GM12878 (cell line): ENCODE measurements around the gene MYO9B. TPM values are rescaled to one million over a fixed set of nuclear protein-coding genes. Genes with fewer than 3 reads are reported as not detected.

ENCODE experiments used
- ATAC-seq: fragments of 200-7000 bp; cut with Tn5 transposase; 3 replicates; pipeline ENCODE4 v1.9.1; 2020; ENCODE audit warnings: mild to moderate bottlenecking, moderate library complexity
- BruUV-seq: library from RNA; stranded (reverse); fragments of 400-500 nt; replicated peaks from 2 replicates; lab custom pipeline; 2021; lab: Mats Ljungman, UMichigan
- CTCF ChIA-PET: fragments of 300-600 bp; sonication (Branson Sonifier 250); formaldehyde crosslinking; extraction: SDS; loops from one replicate; lab custom pipeline; 2021; ENCODE audit warnings: inconsistent platforms; lab: Yijun Ruan, JAX
- POLR2A ChIA-PET: fragments of 350-600 bp; formaldehyde crosslinking; extraction: SDS; loops from one replicate; lab custom pipeline; 2021; ENCODE audit warnings: inconsistent platforms; lab: Charles Lee
- RAD21 ChIA-PET: fragments of 300-600 bp; sonication (Branson Sonifier 250); formaldehyde crosslinking; loops from one replicate; lab custom pipeline; 2023; ENCODE audit warnings: antibody characterized with exemption; ENCODE audit not compliant: unreplicated experiment; lab: Charles Lee
- SMC1A ChIA-PET: fragments of 300-600 bp; sonication (Branson Sonifier 250); formaldehyde crosslinking; loops from one replicate; lab custom pipeline; 2023; ENCODE audit not compliant: unreplicated experiment, uncharacterized antibody; lab: Charles Lee
- DNase-seq: peaks from one replicate; pipeline ENCODE4 v3.0.0-alpha.2; 2011; ENCODE audit warnings: low read depth, low spot score
- FAIRE-seq: peaks from 3 replicates; lab custom pipeline; 2011; peaks lifted over from hg19 to GRCh38; lab: Jason Lieb, UNC
- H2AFZ ChIP-seq: 2 replicates; pipeline ENCODE4 v1.6.0; 2011; ENCODE audit warnings: low read depth, low read length, control low read depth; ENCODE audit not compliant: control insufficient read depth
- H3K27ac ChIP-seq: 2 replicates; pipeline ENCODE4 v1.5.1; 2011; ENCODE audit warnings: control low read depth; ENCODE audit not compliant: control insufficient read depth, insufficient read depth
- H3K27me3 ChIP-seq, 2 experiments: replicated peaks in 1 of 2; 2 replicates each; pipeline versions ENCODE4 v1.6.0 to v1.6.1; 2011; ENCODE audit warnings: low read length in 1 of 2; ENCODE audit not compliant: control insufficient read depth in 2 of 2, insufficient read depth in 2 of 2
- H3K36me3 ChIP-seq, 2 experiments: 2 replicates each; pipeline ENCODE4 v1.5.1; 2011; ENCODE audit warnings: low read length in 1 of 2; ENCODE audit not compliant: control insufficient read depth in 2 of 2, insufficient read depth in 2 of 2
- H3K4me1 ChIP-seq: 2 replicates; pipeline ENCODE4 v1.6.1; 2011; ENCODE audit warnings: mild to moderate bottlenecking, low read length, moderate library complexity, mixed read lengths; ENCODE audit not compliant: control insufficient read depth, insufficient read depth
- H3K4me2 ChIP-seq: 2 replicates; pipeline ENCODE4 v1.6.0; 2011; ENCODE audit warnings: control low read depth; ENCODE audit not compliant: control insufficient read depth, insufficient read depth
- H3K4me3 ChIP-seq: fragments of 200-600 bp; sonication (generic); 2 replicates; pipeline ENCODE4 v1.5.1; 2016
- H3K79me2 ChIP-seq: 2 replicates; pipeline ENCODE4 v1.6.0; 2011; ENCODE audit warnings: low read length; ENCODE audit not compliant: control insufficient read depth, insufficient read depth
- H3K9ac ChIP-seq: 2 replicates; pipeline ENCODE4 v1.8.0; 2011; ENCODE audit warnings: low read length, control low read depth, mixed read lengths; ENCODE audit not compliant: control insufficient read depth, insufficient read depth
- H3K9me3 ChIP-seq: replicated peaks from 3 replicates; pipeline ENCODE4 v1.5.1; 2011; ENCODE audit warnings: mild to moderate bottlenecking, low read length; ENCODE audit not compliant: control insufficient read depth, insufficient read depth
- H4K20me1 ChIP-seq: 2 replicates; pipeline ENCODE4 v1.6.0; 2011; ENCODE audit not compliant: control insufficient read depth, insufficient read depth
- GABPA ChIP-seq: IDR thresholded peaks from 2 replicates; pipeline ENCODE4 v1.6.1; 2014; ENCODE audit warnings: antibody characterized with exemption, low read depth, mild to moderate bottlenecking, inconsistent platforms
- HDAC6 ChIP-seq: fragments of 200-600 bp; sonication (generic); IDR thresholded peaks from one replicate; pipeline ENCODE4 v1.8.0; 2017; ENCODE audit warnings: antibody characterized with exemption; ENCODE audit not compliant: unreplicated experiment
- JUNB ChIP-seq: IDR thresholded peaks from 2 replicates; pipeline ENCODE4 v1.6.1; 2016; ENCODE audit warnings: antibody characterized with exemption, mild to moderate bottlenecking
- MAX ChIP-seq: IDR thresholded peaks from 2 replicates; pipeline ENCODE4 v1.6.1; 2012; ENCODE audit warnings: low read depth, low read length, improper control_type of control experiment
- NRF1 ChIP-seq: conservative IDR thresholded peaks from 2 replicates; pipeline ENCODE4 v1.6.1; 2011; ENCODE audit warnings: mild to moderate bottlenecking, low read depth, low read length, improper control_type of control experiment
- RELA ChIP-seq: fragments of 450-650 bp; IDR thresholded peaks from 2 replicates; pipeline ENCODE4 v1.8.0; 2014; ENCODE audit warnings: borderline replicate concordance; ENCODE audit not compliant: partially characterized antibody
- RFX5 ChIP-seq: IDR thresholded peaks from 2 replicates; pipeline ENCODE4 v1.6.1; 2011; ENCODE audit warnings: low read depth, low read length, improper control_type of control experiment
- SMC3 ChIP-seq: IDR thresholded peaks from 2 replicates; pipeline ENCODE4 v1.6.1; 2011; ENCODE audit warnings: low read length, improper control_type of control experiment, borderline replicate concordance
- SRF ChIP-seq, 2 experiments: IDR thresholded peaks; 2 replicates each; pipeline ENCODE4 v1.6.1; 2011; ENCODE audit warnings: low read depth in 2 of 2, low read length in 2 of 2, mild to moderate bottlenecking in 1 of 2, moderate library complexity in 1 of 2
- TBL1XR1 ChIP-seq: IDR thresholded peaks from 2 replicates; pipeline ENCODE4 v1.6.1; 2012; ENCODE audit warnings: low read depth, low read length, improper control_type of control experiment
- ZNF274 ChIP-seq: IDR thresholded peaks from one replicate; pipeline ENCODE4 v1.8.0; 2011; ENCODE audit not compliant: insufficient read length, insufficient read depth
- WGBS: methylation state at CpG from one replicate; pipeline ENCODE4 v1.1.6; 2016; ENCODE audit warnings: low lambda C conversion rate; ENCODE audit not compliant: insufficient replicate concordance, insufficient coverage; ENCODE audit errors: missing lambda C conversion rate; 5-methylcytosine and 5-hydroxymethylcytosine counted together
- in situ Hi-C: fragments of 300-500 bp; cut with MboI; formaldehyde crosslinking; loops from 9 replicates; pipeline ENCODE4 v1.14.3; 2018; ENCODE audit warnings: mixed read lengths
- intact Hi-C: fragments of 100-400 bp; cut with micrococcal nuclease; formaldehyde crosslinking; loops from one replicate; pipeline ENCODE4 v1.14.2; 2022; ENCODE audit not compliant: unreplicated experiment
- polyA plus RNA-seq, 11 experiments: library from polyadenylated mRNA; depleted of rRNA in 4 of 11; unstranded in 6 of 11; stranded (reverse) in 5 of 11; fragments of >200 nt; fragmentation: Nextera tagmentation in 4 of 11; fragmentation: Illumina TruSeq in 1 of 11; extraction: Ambion mirVana in 4 of 11; extraction: Trizol in 1 of 11; gene quantifications; 1 replicate in 1 of 11; 2 replicates in 10 of 11; pipeline versions ENCODE4 v1.2.1 to v1.2.3, GENCODE V29; 2011 to 2016; ENCODE audit warnings: inconsistent platforms in 2 of 11, missing spikeins in 2 of 11, low read depth in 1 of 11
- total RNA-seq, 4 experiments: library from RNA; depleted of rRNA in 3 of 4; stranded (reverse); fragments of >200 nt in 3 of 4; fragmentation: Illumina TruSeq in 1 of 4; extraction: Trizol in 1 of 4; gene quantifications; 2 replicates each; pipeline versions ENCODE4 v1.2.1 to v1.2.3, GENCODE V29; 2013 to 2021
- TF ChIP-seq, protein P1 (sequence below): fragments of 150-350 bp; IDR thresholded peaks from 2 replicates; pipeline ENCODE4 v1.6.1; 2014; ENCODE audit warnings: mild to moderate bottlenecking, low read depth, low read length
- TF ChIP-seq, protein P2 (sequence below): fragments of 450-650 bp; IDR thresholded peaks from 2 replicates; pipeline ENCODE4 v1.6.1; 2018; ENCODE audit warnings: mild to moderate bottlenecking, low read depth, moderate library complexity; ENCODE audit not compliant: partially characterized antibody
- TF ChIP-seq, protein P3 (sequence below): IDR thresholded peaks from 2 replicates; pipeline ENCODE4 v1.6.1; 2012; ENCODE audit warnings: improper control_type of control experiment, low read depth, low read length; ENCODE audit not compliant: insufficient replicate concordance

Gene MYO9B
- total and polyA plus RNA-seq, 10 of the 15 experiments (the other 5 are each of a cell fraction or from before 2014, with no cell fraction given): 5.4 to 165 (median 45.8) TPM

DNA sequence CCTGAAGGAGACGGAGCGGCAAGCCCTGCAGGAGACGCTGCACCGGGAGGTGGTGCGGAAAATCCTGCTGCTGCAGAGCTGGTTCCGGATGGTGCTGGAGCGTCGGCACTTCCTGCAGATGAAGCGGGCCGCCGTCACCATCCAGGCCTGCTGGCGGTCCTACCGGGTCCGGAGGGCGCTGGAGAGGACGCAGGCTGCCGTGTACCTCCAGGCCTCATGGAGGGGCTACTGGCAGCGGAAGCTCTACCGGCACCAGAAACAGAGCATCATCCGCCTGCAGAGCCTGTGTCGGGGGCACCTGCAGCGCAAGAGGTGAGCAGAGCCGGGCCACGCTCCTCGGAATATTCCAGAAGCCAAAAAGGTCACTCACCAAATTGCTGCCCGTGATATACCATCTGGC, 117.2 kb downstream of the MYO9B start:
- POLR2A ChIA-PET: no interaction called here
- TF ChIP-seq, protein P1, sequence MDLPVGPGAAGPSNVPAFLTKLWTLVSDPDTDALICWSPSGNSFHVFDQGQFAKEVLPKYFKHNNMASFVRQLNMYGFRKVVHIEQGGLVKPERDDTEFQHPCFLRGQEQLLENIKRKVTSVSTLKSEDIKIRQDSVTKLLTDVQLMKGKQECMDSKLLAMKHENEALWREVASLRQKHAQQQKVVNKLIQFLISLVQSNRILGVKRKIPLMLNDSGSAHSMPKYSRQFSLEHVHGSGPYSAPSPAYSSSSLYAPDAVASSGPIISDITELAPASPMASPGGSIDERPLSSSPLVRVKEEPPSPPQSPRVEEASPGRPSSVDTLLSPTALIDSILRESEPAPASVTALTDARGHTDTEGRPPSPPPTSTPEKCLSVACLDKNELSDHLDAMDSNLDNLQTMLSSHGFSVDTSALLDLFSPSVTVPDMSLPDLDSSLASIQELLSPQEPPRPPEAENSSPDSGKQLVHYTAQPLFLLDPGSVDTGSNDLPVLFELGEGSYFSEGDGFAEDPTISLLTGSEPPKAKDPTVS: no peak
- no peak for TF ChIP-seq ZNF274
- TF ChIP-seq, protein P2, sequence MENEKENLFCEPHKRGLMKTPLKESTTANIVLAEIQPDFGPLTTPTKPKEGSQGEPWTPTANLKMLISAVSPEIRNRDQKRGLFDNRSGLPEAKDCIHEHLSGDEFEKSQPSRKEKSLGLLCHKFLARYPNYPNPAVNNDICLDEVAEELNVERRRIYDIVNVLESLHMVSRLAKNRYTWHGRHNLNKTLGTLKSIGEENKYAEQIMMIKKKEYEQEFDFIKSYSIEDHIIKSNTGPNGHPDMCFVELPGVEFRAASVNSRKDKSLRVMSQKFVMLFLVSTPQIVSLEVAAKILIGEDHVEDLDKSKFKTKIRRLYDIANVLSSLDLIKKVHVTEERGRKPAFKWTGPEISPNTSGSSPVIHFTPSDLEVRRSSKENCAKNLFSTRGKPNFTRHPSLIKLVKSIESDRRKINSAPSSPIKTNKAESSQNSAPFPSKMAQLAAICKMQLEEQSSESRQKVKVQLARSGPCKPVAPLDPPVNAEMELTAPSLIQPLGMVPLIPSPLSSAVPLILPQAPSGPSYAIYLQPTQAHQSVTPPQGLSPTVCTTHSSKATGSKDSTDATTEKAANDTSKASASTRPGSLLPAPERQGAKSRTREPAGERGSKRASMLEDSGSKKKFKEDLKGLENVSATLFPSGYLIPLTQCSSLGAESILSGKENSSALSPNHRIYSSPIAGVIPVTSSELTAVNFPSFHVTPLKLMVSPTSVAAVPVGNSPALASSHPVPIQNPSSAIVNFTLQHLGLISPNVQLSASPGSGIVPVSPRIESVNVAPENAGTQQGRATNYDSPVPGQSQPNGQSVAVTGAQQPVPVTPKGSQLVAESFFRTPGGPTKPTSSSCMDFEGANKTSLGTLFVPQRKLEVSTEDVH: no peak
- no peak for TF ChIP-seq GABPA
- TF ChIP-seq TBL1XR1: no peak
- TF ChIP-seq HDAC6: no peak
- TF ChIP-seq JUNB: no peak
- no peak for TF ChIP-seq RFX5
- TF ChIP-seq MAX: no peak
- TF ChIP-seq, protein P3, sequence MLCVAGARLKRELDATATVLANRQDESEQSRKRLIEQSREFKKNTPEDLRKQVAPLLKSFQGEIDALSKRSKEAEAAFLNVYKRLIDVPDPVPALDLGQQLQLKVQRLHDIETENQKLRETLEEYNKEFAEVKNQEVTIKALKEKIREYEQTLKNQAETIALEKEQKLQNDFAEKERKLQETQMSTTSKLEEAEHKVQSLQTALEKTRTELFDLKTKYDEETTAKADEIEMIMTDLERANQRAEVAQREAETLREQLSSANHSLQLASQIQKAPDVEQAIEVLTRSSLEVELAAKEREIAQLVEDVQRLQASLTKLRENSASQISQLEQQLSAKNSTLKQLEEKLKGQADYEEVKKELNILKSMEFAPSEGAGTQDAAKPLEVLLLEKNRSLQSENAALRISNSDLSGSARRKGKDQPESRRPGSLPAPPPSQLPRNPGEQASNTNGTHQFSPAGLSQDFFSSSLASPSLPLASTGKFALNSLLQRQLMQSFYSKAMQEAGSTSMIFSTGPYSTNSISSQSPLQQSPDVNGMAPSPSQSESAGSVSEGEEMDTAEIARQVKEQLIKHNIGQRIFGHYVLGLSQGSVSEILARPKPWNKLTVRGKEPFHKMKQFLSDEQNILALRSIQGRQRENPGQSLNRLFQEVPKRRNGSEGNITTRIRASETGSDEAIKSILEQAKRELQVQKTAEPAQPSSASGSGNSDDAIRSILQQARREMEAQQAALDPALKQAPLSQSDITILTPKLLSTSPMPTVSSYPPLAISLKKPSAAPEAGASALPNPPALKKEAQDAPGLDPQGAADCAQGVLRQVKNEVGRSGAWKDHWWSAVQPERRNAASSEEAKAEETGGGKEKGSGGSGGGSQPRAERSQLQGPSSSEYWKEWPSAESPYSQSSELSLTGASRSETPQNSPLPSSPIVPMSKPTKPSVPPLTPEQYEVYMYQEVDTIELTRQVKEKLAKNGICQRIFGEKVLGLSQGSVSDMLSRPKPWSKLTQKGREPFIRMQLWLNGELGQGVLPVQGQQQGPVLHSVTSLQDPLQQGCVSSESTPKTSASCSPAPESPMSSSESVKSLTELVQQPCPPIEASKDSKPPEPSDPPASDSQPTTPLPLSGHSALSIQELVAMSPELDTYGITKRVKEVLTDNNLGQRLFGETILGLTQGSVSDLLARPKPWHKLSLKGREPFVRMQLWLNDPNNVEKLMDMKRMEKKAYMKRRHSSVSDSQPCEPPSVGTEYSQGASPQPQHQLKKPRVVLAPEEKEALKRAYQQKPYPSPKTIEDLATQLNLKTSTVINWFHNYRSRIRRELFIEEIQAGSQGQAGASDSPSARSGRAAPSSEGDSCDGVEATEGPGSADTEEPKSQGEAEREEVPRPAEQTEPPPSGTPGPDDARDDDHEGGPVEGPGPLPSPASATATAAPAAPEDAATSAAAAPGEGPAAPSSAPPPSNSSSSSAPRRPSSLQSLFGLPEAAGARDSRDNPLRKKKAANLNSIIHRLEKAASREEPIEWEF: no peak
- no peak for TF ChIP-seq RELA
- TF ChIP-seq SMC3: no peak
- no peak for TF ChIP-seq SRF (IDR thresholded peaks at IDR 0.05; ENCODE audit: low read depth in 2 of 2, low read length in 2 of 2)
- TF ChIP-seq NRF1: no peak

More for the DNA sequence above, 117.2 kb downstream of the MYO9B start:
- ATAC-seq (no peak), FAIRE-seq (no peak), DNase-seq (no peak)
- no peak overlapping the region for H3K4me3 ChIP-seq
- H3K9me3 ChIP-seq: no peaks in the 10 kb centered on the region
- in situ Hi-C loops (no loop called here), intact Hi-C loops (no loop called here)
- ChIA-PET SMC1A (no interaction called here), CTCF (no interaction called here), RAD21 (no interaction called here)
- no peak overlapping the region for H3K9ac ChIP-seq
- no TSS peak for BruUV-seq
- no peak overlapping the region for H3K4me2 ChIP-seq
- WGBS: 98% methylated on average over 23 of the region's 26 CpGs
- peaks cover 25 to 37% of the 10 kb centered on the region in 2 experiments; a peak in 3 of 4 replicates for H3K36me3 ChIP-seq
- H3K27me3 ChIP-seq: no peaks in the 10 kb centered on the region
- H2AFZ ChIP-seq: no peak overlapping the region
- no peaks in the 10 kb centered on the region for H4K20me1 ChIP-seq
- H3K27ac ChIP-seq: no peak overlapping the region
- no peaks in the 10 kb centered on the region for H3K79me2 ChIP-seq
- no peaks in the 10 kb centered on the region for H3K4me1 ChIP-seq
